ENCODE measurements around the gene HDGF.

DNA sequence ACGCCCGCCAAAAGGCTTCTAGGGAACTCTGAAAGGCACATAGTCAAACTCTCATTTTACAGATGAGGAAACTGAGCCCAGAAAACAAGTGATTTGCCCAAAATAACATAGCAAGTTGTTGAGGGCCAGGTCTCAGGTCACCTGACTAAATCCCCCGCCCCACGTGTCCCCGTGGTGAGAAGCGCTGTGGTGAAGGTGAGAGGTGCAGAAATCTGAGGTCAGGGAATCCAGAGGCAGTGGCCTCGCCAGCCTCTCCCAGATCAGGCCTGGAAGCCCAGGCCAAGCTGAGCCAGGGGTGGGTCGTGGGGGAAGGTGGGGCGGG, 5.1 kb downstream of the HDGF start:
- no peak for TF ChIP-seq ZNF274 (IDR thresholded peaks at IDR 0.05; ENCODE audit: low read depth, low read length)
- no peak for TF ChIP-seq YY1 (IDR thresholded peaks at IDR 0.05; ENCODE audit: insufficient read depth, insufficient read length)
- TF ChIP-seq SUZ12 (IDR thresholded peaks at IDR 0.05; ENCODE audit: extremely low read depth, insufficient read depth, insufficient read length), result no peak
